ENCODE results near the gene ETS1.

ETS1 gene

GRCh38 chr11:128490092-128490491 is 97.3 kb downstream of the ETS1 start:
- TF ChIP-seq SIN3A (IDR thresholded peaks at IDR 0.05; ENCODE audit: borderline replicate concordance, insufficient read depth, low read length) (no peak), REST (IDR thresholded peaks at IDR 0.05; ENCODE audit: insufficient read depth in 1 of 2, low read depth in 2 of 2, low read length in 2 of 2) (no peak), POLR2AphosphoS5 (IDR thresholded peaks at IDR 0.05; ENCODE audit: low read depth, low read length) (no peak)

GRCh38 chr11:128488471-128488870 is 98.9 kb downstream of the ETS1 start:
- TF ChIP-seq REST (IDR thresholded peaks at IDR 0.05; ENCODE audit: insufficient read depth in 1 of 2, low read depth in 2 of 2, low read length in 2 of 2) = no peak
- TF ChIP-seq POLR2AphosphoS5 (IDR thresholded peaks at IDR 0.05; ENCODE audit: low read depth, low read length) = no peak
- no peak for TF ChIP-seq SIN3A (IDR thresholded peaks at IDR 0.05; ENCODE audit: borderline replicate concordance, insufficient read depth, low read length)
- TF ChIP-seq TAF1 (IDR thresholded peaks at IDR 0.05; ENCODE audit: borderline replicate concordance, insufficient read depth, low read length) = no peak
- TF ChIP-seq FOXP2 (optimal IDR thresholded peaks at IDR 0.05; ENCODE audit: borderline replicate concordance, extremely low read depth, extremely low read length, insufficient read depth) = no peak

GRCh38 chr11:128487978-128488377 is 99.4 kb downstream of the ETS1 start:
- TF ChIP-seq SIN3A (IDR thresholded peaks at IDR 0.05; ENCODE audit: borderline replicate concordance, insufficient read depth, low read length) = no peak
- 0 out of 2 replicates have a peak, but pooled peaks have one; percentile 8 for TF ChIP-seq POLR2AphosphoS5 (IDR thresholded peaks at IDR 0.05; ENCODE audit: low read depth, low read length)

- TF ChIP-seq FOXP2 (optimal IDR thresholded peaks at IDR 0.05; ENCODE audit: borderline replicate concordance, extremely low read depth, extremely low read length, insufficient read depth) (no peak), POLR2AphosphoS5 (IDR thresholded peaks at IDR 0.05; ENCODE audit: low read depth, low read length) (no peak; the same call in 1 of the 2 replicates), REST (IDR thresholded peaks at IDR 0.05; ENCODE audit: insufficient read depth in 1 of 2, low read depth in 2 of 2, low read length in 2 of 2) (no peak), TAF1 (IDR thresholded peaks at IDR 0.05; ENCODE audit: borderline replicate concordance, insufficient read depth, low read length) (no peak), SIN3A (IDR thresholded peaks at IDR 0.05; ENCODE audit: borderline replicate concordance, insufficient read depth, low read length) (no peak)
Observed at GRCh38 chr11:128484172-128484571, 103.2 kb downstream of the ETS1 start.

- TF ChIP-seq TAF1 (IDR thresholded peaks at IDR 0.05; ENCODE audit: borderline replicate concordance, insufficient read depth, low read length) (no peak), SIN3A (IDR thresholded peaks at IDR 0.05; ENCODE audit: borderline replicate concordance, insufficient read depth, low read length) (no peak), FOXP2 (optimal IDR thresholded peaks at IDR 0.05; ENCODE audit: borderline replicate concordance, extremely low read depth, extremely low read length, insufficient read depth) (no peak), POLR2AphosphoS5 (IDR thresholded peaks at IDR 0.05; ENCODE audit: low read depth, low read length) (no peak; the same call in 1 of the 2 replicates), REST (IDR thresholded peaks at IDR 0.05; ENCODE audit: insufficient read depth in 1 of 2, low read depth in 2 of 2, low read length in 2 of 2) (no peak)
Observed at GRCh38 chr11:128483211-128483788, 104.1 kb downstream of the ETS1 start.
